GM21515 (cell line): ENCODE measurements around the gene AAK1.
"Not testable (repeated sequence)": the region's sequence is repeated elsewhere in the genome, so short reads cannot be mapped to it uniquely, and the experiment has no call there.

Source experiments
- ATAC-seq: cut with Tn5 transposase; IDR thresholded peaks from one replicate; pipeline ENCODE4 v1.9.1; 2021; ENCODE audit not compliant: unreplicated experiment

The AAK1 gene

GRCh38 chr2:69660637-69661036 lies 17.1 kb upstream of the AAK1 start:
- ATAC-seq = no peak

DNA sequence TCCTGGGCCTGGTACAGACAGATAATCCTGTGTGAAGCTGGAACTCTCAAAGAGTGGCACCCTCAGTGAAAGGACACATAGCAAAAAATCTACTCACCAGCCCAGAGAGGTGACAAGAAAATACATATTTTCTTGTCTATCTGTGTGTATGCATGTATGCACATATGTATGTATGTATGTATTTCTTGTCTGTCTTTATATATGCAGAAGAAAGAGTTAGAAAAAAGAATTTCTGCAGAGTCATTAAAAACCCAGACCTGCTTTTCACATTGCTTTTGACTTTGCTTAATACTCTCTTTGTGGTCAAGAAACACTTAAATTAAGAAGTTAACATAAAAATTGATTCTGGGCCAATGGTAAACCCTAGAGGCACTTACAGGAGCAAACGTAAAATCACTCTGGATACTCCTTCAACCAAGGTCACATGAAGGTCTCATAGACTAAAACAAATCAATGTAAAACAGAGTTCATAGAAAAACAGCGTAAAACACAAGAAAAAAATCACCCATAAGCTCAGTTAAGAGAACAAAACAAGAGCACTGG lies 16.5 kb upstream of the AAK1 start:
- ATAC-seq = no peak

DNA sequence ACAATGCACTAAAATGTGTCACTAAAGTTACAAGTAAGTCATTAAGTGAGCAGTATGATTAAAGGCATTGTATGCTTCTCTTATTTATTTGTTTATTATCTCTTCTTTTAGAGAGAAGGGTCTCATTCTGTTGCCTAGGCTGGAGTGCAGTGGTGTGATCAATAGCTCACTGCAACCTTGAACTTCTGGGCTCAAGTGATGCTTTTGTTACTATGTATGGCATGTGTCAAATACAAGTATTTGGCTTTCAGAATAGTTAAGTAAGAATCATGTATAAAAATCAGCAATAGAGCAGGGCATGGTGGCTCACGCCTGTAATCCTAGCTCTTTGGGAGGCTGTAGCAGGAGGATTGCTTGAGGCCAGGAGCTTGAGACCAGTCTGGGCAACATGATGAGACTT lies 15.8 kb upstream of the AAK1 start:
- ATAC-seq = no peak

GRCh38 chr2:69652206-69652605 lies 8.7 kb upstream of the AAK1 start:
- ATAC-seq = no peak

DNA sequence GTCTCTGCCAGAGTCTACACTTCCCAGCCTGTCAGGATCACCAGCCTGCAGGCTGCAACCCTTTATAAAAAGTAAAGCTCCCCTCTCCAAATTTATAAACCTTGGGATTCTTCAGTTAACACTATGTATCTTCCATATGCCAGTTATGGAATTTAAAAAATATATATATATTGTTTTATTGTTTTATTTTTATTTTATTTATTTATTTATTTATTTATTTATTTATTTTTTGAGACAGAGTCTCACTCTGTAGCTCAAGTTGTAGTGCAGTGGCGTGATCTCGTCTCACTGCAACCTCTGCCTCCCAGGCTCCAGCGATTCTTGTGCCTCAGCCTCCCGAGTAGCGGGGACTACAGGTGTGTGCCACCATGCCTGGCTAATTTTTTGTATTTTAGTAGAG lies 3.7 kb upstream of the AAK1 start:
- not testable (repeated sequence) for ATAC-seq

GRCh38 chr2:69646714-69647113 lies 3.2 kb upstream of the AAK1 start:
- no peak for ATAC-seq

- ATAC-seq = no peak
These were observed 2.4 kb upstream of the AAK1 start for GRCh38 chr2:69645921-69646320.

GRCh38 chr2:69645031-69645431 lies 1.5 kb upstream of the AAK1 start:
- ATAC-seq = no peak

DNA sequence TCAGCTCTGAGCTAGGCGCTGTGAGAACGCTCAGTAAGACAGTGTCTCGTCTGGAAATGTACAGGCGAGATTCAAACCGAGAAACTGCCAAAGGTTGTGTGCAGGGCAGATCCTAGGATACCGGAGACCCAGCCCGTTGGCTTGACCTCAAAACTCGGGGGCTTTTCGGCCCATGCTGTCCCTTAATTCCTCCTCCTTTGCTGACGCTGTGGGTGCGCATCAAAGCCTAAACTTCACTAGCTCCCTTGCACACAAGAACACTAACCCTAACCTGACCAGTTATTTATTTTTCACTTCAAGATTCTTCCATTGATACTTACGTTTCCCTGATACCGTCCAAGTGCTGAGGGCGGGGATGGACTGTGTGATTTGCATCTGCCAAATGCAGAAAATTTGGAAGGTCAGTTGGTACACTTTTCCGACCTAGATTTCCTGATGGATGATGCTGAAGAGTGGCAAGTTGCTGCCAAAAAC lies 1.0 kb upstream of the AAK1 start:
- ATAC-seq = no peak

DNA sequence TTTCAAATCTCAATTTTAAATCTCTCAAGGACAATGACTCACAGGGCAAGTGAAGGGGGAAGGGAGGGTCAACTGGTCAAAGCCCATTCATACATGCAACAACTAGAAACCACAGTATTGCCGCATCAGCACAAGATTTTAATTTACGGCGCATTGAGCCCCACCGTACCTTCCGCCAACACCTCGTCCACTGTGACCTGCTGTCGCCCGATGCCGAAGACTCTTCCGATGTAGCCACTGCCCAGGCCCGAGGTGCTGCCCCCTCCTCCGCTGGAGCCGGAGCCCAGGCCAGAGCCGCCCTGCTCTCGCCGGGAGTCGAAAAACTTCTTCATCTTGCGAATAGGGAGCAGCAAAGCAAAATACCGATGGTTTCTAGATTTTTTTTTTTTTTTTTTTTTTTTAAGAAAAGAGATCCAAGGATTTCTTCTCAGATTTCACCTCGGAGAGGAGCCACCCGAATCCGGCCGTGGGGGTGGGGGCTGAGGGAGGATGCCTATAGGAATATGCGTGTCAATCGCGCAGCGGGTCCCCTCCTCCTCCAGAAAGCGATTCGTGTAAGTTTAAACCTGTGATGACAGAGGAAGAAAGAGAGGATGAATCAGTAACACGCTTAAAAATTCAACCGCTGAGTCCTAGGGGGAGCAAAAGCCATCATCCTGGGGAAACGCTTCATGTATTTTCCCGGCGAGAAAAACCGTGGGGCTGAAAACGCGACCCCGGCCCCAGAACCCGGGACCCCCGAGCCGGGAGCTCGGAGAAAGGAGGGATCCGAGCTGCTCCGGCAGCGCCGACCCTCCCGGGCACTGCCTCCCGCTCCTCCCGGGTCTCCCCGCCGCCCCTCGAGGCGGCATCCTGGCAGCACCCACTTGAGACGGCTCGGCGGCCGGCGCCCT lies 584 bp downstream of the AAK1 start:
- no peak for ATAC-seq

- ATAC-seq = no peak
These were observed 1.4 kb downstream of the AAK1 start for GRCh38 chr2:69641887-69642708.

GRCh38 chr2:69641471-69641870 lies 2.1 kb downstream of the AAK1 start:
- no peak for ATAC-seq

DNA sequence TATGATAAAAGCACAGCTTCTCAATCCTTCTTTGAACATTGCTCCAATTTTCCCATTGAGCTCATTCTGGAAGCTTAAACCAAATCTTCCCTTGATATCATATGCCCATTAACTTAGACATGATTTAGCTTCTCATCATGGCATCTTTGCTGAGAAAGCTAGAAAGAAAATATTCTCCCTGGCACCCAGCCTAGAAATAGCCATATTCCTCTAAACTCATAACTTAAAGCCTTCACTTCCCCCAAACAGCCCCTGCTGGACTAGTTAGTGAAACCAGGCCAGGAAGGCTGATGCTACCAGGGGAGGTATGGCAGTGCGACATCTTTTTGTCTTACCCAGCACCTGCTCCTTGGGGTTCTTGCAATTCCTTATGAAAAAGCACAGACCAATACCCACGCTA lies 4.3 kb downstream of the AAK1 start:
- no peak for ATAC-seq

DNA sequence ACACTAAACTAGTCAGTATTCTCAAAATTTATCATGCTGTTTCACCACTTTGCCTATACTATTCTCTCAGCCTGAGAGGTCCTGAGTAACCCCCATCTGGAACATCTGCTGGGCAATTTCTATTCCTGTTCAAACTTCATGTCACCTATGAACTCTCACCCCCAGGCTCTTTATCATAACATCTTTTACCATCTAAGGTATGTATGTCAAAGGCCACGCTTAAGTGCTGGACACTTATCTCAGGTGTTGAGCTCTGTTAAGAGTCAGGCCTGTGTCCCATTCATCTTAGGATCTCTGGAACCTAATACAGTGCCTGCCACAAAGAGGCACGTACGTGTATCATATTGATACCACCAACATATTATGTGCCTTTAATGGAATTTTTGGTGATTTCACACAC lies 4.9 kb downstream of the AAK1 start:
- no peak for ATAC-seq

- no peak for ATAC-seq
These were observed 5.6 kb downstream of the AAK1 start for GRCh38 chr2:69637923-69638322.

GRCh38 chr2:69636395-69636794 lies 7.1 kb downstream of the AAK1 start:
- ATAC-seq = no peak

DNA sequence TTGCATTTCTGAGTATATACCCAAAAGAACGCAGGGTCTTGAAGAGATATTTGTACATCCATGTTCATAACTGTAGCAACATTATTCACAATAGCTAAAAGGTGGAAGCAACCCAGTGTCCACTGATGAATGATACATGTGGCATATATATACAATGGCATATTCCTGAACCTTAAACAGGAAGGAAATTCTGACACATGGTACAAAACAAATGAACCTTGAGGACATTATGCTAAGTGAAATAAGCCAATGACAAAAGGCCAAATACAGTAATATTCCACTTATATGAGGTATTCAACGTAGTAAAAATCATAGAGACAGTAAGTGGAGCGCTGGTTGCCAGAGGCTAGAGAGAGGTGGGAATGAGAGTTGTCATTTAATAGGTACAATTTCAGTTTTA lies 8.1 kb downstream of the AAK1 start:
- ATAC-seq = no peak

DNA sequence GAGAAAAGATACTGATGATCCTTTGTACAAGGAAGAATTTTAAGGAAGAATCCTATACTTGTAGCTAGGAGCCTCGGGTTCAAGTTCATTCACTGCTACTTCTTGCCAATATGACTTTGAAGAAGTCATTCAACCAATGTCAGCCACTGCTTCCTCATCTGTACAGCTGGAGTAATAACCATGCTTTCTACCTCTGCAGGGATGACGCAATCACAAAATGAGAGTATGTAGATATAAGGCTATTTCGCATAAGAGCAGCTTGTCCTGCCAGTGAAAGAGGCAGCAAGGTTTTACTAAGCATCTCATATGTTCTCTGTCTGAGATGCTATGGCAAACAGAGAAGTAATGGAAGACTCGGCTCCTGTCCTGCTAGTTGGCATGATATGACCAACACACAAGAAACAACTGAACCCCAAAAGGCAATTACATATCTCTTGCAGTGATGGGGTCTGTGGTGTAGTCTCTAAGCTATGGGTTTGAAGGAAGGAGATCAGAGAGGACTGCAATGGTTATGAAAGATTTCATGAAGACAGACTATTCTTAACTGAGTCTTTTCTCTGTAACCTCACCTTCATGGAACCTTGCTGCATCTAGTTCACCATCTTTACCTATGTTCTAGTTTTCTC lies 9.2 kb downstream of the AAK1 start:
- ATAC-seq = no peak

- ATAC-seq = no peak
These were observed 12.1 kb downstream of the AAK1 start for GRCh38 chr2:69631402-69631801.

GRCh38 chr2:69629921-69630608 lies 13.5 kb downstream of the AAK1 start:
- no peak for ATAC-seq
